ENCODE results near the gene NOVA2. TPM values are rescaled to one million over a fixed set of nuclear protein-coding genes. Genes with fewer than 3 reads are reported as not detected.
A peak's percentile ranks its signal among the peaks of the same experiment; 100 is the strongest.

NOVA2 gene
- polyA plus RNA-seq, 6 donors from 2014 or later: not detected

DNA sequence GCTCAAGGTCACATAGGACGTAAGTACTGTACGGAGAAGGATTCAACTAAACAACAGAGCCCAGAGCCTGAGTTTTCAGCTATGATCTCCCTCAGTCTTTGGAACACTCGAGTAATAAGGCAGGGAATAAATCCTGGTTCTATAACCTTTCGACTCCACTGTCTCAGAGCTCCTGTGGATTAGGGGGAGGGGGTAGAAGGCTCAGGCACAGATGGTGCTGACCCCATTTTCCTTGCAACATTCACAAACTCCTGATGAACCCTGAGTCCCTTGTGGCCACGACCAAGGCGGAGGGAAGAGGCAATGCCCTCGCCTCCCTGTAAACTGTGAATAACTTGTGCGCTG, 21.4 kb downstream of the NOVA2 start:
- ATAC-seq (ENCODE audit: low read depth in 2 of 2): no peak
- peak overlapping the region in 1 of 6 donors; percentile 43 for H3K27ac Mint-ChIP-seq
- H3K4me3 Mint-ChIP-seq: peak overlapping the region in 5 of 8 donors; percentile 8 to 72 (median 62)
- H3K27me3 Mint-ChIP-seq: peaks cover 42 to 48% (median 46%) of the 10 kb centered on the region in 3 donors
- H3K4me1 Mint-ChIP-seq: peaks cover 5 to 12% (median 5%) of the 10 kb centered on the region in 3 donors
- DNase-seq: no peak
- peaks cover 7 to 21% (median 12%) of the 10 kb centered on the region in 7 donors for H3K9me3 Mint-ChIP-seq
- H3K36me3 Mint-ChIP-seq: peaks cover 9 to 20% of the 10 kb centered on the region in 2 donors

GRCh38 chr19:45947926-45948325, 25.7 kb downstream of the NOVA2 start:
- Mint-ChIP-seq H3K9me3 (peaks cover 0 to 11% (median 4%) of the 10 kb centered on the region in 7 donors), H3K27me3 (peaks cover 36% of the 10 kb centered on the region in 3 donors), H3K4me3 (no peak overlapping the region), H3K4me1 (peaks cover under 1 to 7% (median under 1%) of the 10 kb centered on the region in 3 donors), H3K36me3 (no peaks in the 10 kb centered on the region), H3K27ac (no peak overlapping the region)
- no peak for ATAC-seq (ENCODE audit: low read depth in 2 of 2)
- DNase-seq: no peak

DNA sequence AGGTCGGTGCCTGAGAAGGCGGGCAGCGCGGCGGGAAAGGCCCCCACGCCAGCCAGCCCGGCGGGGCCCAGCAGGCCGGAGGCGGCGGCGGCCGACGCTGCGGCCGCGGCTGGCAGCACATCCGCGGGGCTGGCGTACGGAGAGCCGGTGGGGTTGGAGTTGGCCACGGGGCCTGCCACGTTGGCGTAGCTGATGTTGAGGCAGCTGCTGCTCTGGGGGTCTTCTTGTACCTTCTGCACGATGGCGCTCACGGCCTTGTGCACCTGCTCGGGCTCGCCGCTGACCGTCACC, 33.2 kb downstream of the NOVA2 start:
- H3K9me3 Mint-ChIP-seq: peaks cover 0 to 9% (median 2%) of the 10 kb centered on the region in 7 donors
- no peak overlapping the region for H3K27ac Mint-ChIP-seq
- H3K36me3 Mint-ChIP-seq: peaks cover 0 to 4% of the 10 kb centered on the region in 2 donors
- ATAC-seq (ENCODE audit: low read depth in 2 of 2) (no peak), DNase-seq (no peak)
- no peak overlapping the region for H3K4me3 Mint-ChIP-seq
- no peaks in the 10 kb centered on the region for H3K4me1 Mint-ChIP-seq
- H3K27me3 Mint-ChIP-seq: peaks cover 36 to 70% (median 63%) of the 10 kb centered on the region in 3 donors

DNA sequence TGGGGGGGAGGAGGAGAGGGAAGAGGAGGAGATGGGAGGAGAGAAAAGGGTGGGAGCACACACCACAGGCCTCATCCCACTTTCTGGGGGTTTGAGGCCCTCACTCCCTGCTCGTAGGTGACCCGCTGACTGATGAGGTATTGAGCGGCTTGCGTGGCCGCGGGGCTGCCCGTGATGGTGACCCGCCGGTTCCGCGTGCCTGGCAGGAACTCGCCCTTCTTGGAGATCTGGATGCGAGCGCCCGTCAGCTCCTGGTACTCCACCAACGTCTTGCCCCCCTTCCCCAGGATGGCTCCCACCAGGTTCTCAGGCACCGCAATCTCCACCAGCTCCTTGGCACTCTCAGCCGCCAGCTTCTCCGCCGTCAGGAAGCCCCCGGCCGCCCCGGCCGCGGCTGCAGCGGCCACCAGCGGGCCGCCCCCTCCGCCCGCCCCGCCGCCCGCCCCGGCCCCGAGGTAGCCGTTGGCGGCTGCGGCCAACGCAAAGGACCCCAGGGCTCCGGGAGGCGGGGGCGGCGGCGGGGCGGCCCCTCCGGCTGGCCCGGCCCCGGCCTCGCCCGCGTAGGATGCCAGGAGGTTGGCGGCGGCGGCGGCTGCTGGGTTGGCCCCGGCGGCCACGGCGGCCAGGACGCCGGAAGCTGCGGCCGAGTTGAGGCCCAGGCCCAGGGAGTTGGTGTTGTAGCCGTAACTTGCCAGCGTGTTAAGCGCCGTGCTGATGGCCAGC, 33.7 kb downstream of the NOVA2 start:
- Mint-ChIP-seq H3K9me3 (peaks cover 0 to 9% (median 2%) of the 10 kb centered on the region in 7 donors), H3K27me3 (peaks cover 39 to 75% (median 66%) of the 10 kb centered on the region in 3 donors), H3K4me1 (no peaks in the 10 kb centered on the region), H3K36me3 (peaks cover 0 to 4% of the 10 kb centered on the region in 2 donors), H3K27ac (no peak overlapping the region), H3K4me3 (no peak overlapping the region)
- ATAC-seq (ENCODE audit: low read depth in 2 of 2): no peak
- no peak for DNase-seq

DNA sequence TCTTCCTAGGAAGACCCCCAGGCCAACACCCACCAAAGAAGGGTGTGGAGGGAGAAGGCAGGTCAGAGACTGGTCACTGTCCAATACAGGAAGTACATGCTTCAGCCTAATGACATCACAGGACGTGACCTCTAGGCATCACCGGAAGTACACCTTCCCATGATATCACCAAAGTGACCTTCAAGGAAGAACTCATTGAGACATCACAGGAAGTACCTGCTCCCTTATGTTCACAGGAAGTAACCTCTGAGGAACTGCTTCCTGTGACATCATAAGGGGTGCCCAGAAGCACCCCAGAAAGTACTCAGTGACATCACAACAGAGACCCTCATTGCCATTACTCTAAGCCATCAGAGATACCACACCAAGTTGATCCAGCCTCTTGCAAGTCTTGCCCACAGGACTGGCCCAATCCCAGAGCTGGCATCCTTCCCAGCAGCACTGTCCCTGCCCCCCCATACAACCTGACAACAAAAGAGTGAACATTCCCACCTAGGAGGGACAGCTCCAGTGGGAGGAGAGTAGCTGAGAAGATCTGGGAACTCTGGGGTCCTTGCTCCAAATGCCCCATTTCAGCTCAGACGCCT, 34.8 kb downstream of the NOVA2 start:
- peaks cover 36 to 81% (median 72%) of the 10 kb centered on the region in 3 donors for H3K27me3 Mint-ChIP-seq

GRCh38 chr19:45935267-45935666, 38.4 kb downstream of the NOVA2 start:
- Mint-ChIP-seq H3K4me3 (peak overlapping the region in 1 of 8 donors; percentile 15), H3K9me3 (peaks cover 0 to 9% (median 2%) of the 10 kb centered on the region in 7 donors), H3K27me3 (peaks cover 39 to 86% (median 74%) of the 10 kb centered on the region in 3 donors), H3K36me3 (peaks cover 0 to 4% of the 10 kb centered on the region in 2 donors), H3K27ac (no peak overlapping the region), H3K4me1 (no peaks in the 10 kb centered on the region)
- ATAC-seq (ENCODE audit: low read depth in 2 of 2) (no peak), DNase-seq (no peak)

More for the DNA sequence above, 34.8 kb downstream of the NOVA2 start:
- no peak overlapping the region for H3K4me3 Mint-ChIP-seq
- H3K4me1 Mint-ChIP-seq: no peaks in the 10 kb centered on the region
- H3K36me3 Mint-ChIP-seq: peaks cover 0 to 4% of the 10 kb centered on the region in 2 donors
- no peak overlapping the region for H3K27ac Mint-ChIP-seq
- ATAC-seq (ENCODE audit: low read depth in 2 of 2) (no peak), DNase-seq (no peak)
- peaks cover 0 to 9% (median 2%) of the 10 kb centered on the region in 7 donors for H3K9me3 Mint-ChIP-seq

- Mint-ChIP-seq H3K4me1 (no peaks in the 10 kb centered on the region), H3K27me3 (peaks cover 36 to 89% (median 74%) of the 10 kb centered on the region in 3 donors), H3K36me3 (peaks cover 0 to 4% of the 10 kb centered on the region in 2 donors), H3K27ac (no peak overlapping the region), H3K4me3 (no peak overlapping the region), H3K9me3 (peaks cover 0 to 9% (median 2%) of the 10 kb centered on the region in 7 donors)
- DNase-seq (no peak), ATAC-seq (ENCODE audit: low read depth in 2 of 2) (no peak)
These were observed 39.0 kb downstream of the NOVA2 start for GRCh38 chr19:45934551-45935230.

- H3K27me3 Mint-ChIP-seq: peaks cover 33 to 80% (median 71%) of the 10 kb centered on the region in 3 donors
- H3K4me3 Mint-ChIP-seq: no peak overlapping the region
- H3K4me1 Mint-ChIP-seq: no peaks in the 10 kb centered on the region
- DNase-seq: no peak
- peaks cover 0 to 4% of the 10 kb centered on the region in 2 donors for H3K36me3 Mint-ChIP-seq
- H3K9me3 Mint-ChIP-seq: peaks cover 0 to 7% (median 0%) of the 10 kb centered on the region in 7 donors
- no peak for ATAC-seq (ENCODE audit: low read depth in 2 of 2)
- H3K27ac Mint-ChIP-seq: no peak overlapping the region
These were observed 39.9 kb downstream of the NOVA2 start for GRCh38 chr19:45933759-45934158.

DNA sequence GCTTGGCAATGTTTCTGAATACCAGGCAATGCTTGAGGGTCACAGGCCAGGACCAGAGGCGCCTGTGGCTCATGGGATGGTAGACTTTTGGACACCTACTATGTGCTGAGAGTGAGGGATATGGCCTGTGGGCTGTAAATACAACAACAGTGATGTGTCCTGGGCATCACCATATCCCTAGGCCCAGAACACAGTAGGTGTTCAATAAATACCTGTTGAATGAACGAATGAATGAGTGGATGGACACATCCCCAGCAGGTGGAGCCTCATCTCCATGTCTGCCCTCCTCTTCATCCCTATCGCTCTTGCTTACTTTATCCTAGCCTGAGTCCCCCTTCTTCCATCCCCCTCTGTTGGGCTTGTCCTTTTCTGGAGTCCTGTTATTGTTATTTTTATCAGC, 42.6 kb downstream of the NOVA2 start:
- peak overlapping the region in 2 of 6 donors; percentile 25 to 33 for H3K27ac Mint-ChIP-seq
- ATAC-seq (ENCODE audit: low read depth in 2 of 2) (no peak), DNase-seq (no peak)
- peaks cover 0 to 1% (median 0%) of the 10 kb centered on the region in 7 donors for H3K9me3 Mint-ChIP-seq
- no peaks in the 10 kb centered on the region for H3K36me3 Mint-ChIP-seq
- H3K4me3 Mint-ChIP-seq: no peak overlapping the region
- peaks cover 8 to 15% (median 15%) of the 10 kb centered on the region in 3 donors for H3K4me1 Mint-ChIP-seq
- peaks cover 25 to 53% (median 45%) of the 10 kb centered on the region in 3 donors for H3K27me3 Mint-ChIP-seq

- H3K36me3 Mint-ChIP-seq: no peaks in the 10 kb centered on the region
- ATAC-seq (ENCODE audit: low read depth in 2 of 2) (no peak), DNase-seq (no peak)
- no peak overlapping the region for H3K4me3 Mint-ChIP-seq
- H3K27me3 Mint-ChIP-seq: peaks cover 14 to 35% (median 27%) of the 10 kb centered on the region in 3 donors
- peaks cover 0 to 1% (median 0%) of the 10 kb centered on the region in 7 donors for H3K9me3 Mint-ChIP-seq
- peaks cover 8 to 15% (median 15%) of the 10 kb centered on the region in 3 donors for H3K4me1 Mint-ChIP-seq
- H3K27ac Mint-ChIP-seq: no peak overlapping the region
These were observed 44.4 kb downstream of the NOVA2 start for GRCh38 chr19:45929247-45929646.

DNA sequence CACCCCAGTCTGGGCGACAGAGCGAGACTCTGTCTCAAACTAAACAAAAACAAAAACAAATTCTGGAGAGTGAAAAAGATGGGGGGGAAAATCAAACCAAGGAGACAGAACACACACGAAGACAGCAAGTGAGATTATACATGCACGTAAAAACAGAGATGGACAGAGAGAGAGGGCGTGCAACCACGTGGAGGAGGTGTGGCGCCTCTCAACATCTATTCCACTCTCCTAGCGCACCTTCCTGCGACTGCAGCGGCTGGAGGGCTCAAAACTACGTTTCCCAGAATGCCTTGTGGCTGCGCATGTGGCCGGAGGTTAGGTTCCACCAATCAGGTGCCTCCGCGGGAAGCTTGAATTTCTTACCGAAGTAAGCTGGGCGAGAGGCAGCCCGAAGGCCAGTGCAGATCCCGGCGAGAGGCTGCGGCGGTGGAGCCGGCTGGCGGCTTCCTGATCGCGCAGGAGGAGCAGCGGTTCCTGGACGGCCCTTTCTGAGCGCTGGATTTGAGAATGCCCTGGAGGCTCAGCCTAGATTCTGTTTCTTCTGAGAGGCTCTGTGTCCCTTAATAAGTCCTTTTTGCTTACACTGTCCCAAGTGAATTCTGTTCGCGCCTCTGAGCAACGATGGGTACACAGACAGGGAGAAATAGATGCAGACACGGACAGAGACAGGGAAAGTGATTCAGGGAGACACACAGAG, 46.0 kb downstream of the NOVA2 start:
- Mint-ChIP-seq H3K27ac (peak overlapping the region in 1 of 6 donors; percentile 24), H3K4me3 (peak overlapping the region in 4 of 8 donors; percentile 11 to 61 (median 42)), H3K9me3 (peaks cover 0 to 1% (median 0%) of the 10 kb centered on the region in 7 donors), H3K4me1 (peaks cover 8 to 15% (median 15%) of the 10 kb centered on the region in 3 donors), H3K36me3 (no peaks in the 10 kb centered on the region), H3K27me3 (peaks cover 9 to 22% (median 18%) of the 10 kb centered on the region in 3 donors)
- ATAC-seq (ENCODE audit: low read depth in 2 of 2) (peak; percentile 98 to 100), DNase-seq (peak; percentile 78)

DNA sequence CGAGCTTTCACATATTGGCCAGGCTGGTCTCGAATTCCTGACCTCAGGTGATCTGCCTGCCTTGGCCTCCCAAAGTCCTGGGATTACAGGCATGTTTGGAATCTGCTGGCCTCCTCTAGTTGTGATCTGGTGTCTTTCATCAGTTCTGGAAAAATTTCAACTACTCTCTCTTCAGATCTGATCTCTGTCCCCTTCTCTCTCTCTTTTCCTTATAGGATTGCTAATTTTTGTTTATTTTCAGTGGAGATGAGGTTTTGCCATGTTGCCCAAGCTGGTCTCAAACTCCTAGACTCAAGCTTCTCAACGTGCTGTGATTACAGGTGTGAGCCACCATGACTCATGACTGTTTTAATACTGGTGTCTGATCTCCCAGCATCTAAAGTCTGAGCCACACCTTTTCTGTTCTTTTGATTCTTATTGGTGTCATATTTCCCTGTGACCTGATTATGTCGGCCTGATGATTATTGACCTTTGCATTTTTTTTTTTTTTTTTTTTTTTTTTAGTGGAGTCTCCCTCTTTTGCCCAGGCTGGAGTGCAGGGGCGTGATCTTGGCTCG, 48.7 kb downstream of the NOVA2 start:
- Mint-ChIP-seq H3K9me3 (peaks cover 0 to 1% (median 0%) of the 10 kb centered on the region in 7 donors), H3K27ac (peak overlapping the region in 1 of 6 donors; percentile 43), H3K4me1 (peaks cover 8 to 15% (median 15%) of the 10 kb centered on the region in 3 donors), H3K36me3 (no peaks in the 10 kb centered on the region), H3K27me3 (peaks cover 8 to 13% (median 10%) of the 10 kb centered on the region in 3 donors), H3K4me3 (no peak overlapping the region)
- DNase-seq: no peak
- ATAC-seq (ENCODE audit: low read depth in 2 of 2): no peak
